Smooth muscle cell (in vitro differentiated cells): ENCODE measurements around the gene TBC1D32. TPM values are rescaled to one million over a fixed set of nuclear protein-coding genes. Genes with fewer than 3 reads are reported as not detected.
A peak's percentile ranks its signal among the peaks of the same experiment; 100 is the strongest.
"Not testable (repeated sequence)": the region's sequence is repeated elsewhere in the genome, so short reads cannot be mapped to it uniquely, and the experiment has no call there.

Experiments used
- DNase-seq: peaks from one replicate; lab custom pipeline; 2025; ENCODE audit not compliant: unreplicated experiment; lab: John Stamatoyannopoulos, UW
- H2AFZ ChIP-seq: fragments of 200-600 bp; sonication (generic); 2 replicates; pipeline ENCODE4 v1.6.0; 2016; ENCODE audit warnings: antibody characterized with exemption, low read depth, mild to moderate bottlenecking
- H3F3A ChIP-seq: fragments of 200-600 bp; sonication (generic); 2 replicates; pipeline ENCODE4 v1.6.0; 2017; ENCODE audit warnings: antibody characterized with exemption, low read depth
- H3K27ac ChIP-seq: fragments of 200-600 bp; sonication (generic); 2 replicates; pipeline ENCODE4 v1.5.1; 2016; ENCODE audit warnings: low read depth, mild to moderate bottlenecking
- H3K27me3 ChIP-seq: fragments of 200-600 bp; sonication (generic); 2 replicates; pipeline ENCODE4 v1.6.1; 2016; ENCODE audit warnings: low read depth, mild to moderate bottlenecking
- H3K36me3 ChIP-seq: fragments of 200-600 bp; sonication (generic); 2 replicates; pipeline ENCODE4 v1.5.1; 2016; ENCODE audit warnings: low read depth
- H3K4me1 ChIP-seq: fragments of 200-600 bp; sonication (generic); 2 replicates; pipeline ENCODE4 v1.5.1; 2016; ENCODE audit warnings: low read depth
- H3K4me2 ChIP-seq: fragments of 200-600 bp; sonication (generic); 2 replicates; pipeline ENCODE4 v1.6.0; 2016; ENCODE audit warnings: mild to moderate bottlenecking
- H3K4me3 ChIP-seq: fragments of 200-600 bp; sonication (generic); 2 replicates; pipeline ENCODE4 v1.5.1; 2016; ENCODE audit warnings: mild to moderate bottlenecking
- H3K79me2 ChIP-seq: fragments of 200-600 bp; sonication (generic); 2 replicates; pipeline ENCODE4 v1.6.0; 2016; ENCODE audit warnings: low read depth, mild to moderate bottlenecking
- H3K9ac ChIP-seq: fragments of 200-600 bp; sonication (generic); 2 replicates; pipeline ENCODE4 v1.6.0; 2016; ENCODE audit warnings: low read depth
- H3K9me3 ChIP-seq: fragments of 200-600 bp; sonication (generic); replicated peaks from 2 replicates; pipeline ENCODE4 v1.5.1; 2016; ENCODE audit warnings: low read depth
- H4K20me1 ChIP-seq: fragments of 200-600 bp; sonication (generic); 2 replicates; pipeline ENCODE4 v1.6.0; 2016; ENCODE audit warnings: low read depth
- WGBS: methylation state at CpG from one replicate; pipeline ENCODE4 v1.1.7; 2016; ENCODE audit warnings: low lambda C conversion rate; 5-methylcytosine and 5-hydroxymethylcytosine counted together
- polyA plus RNA-seq: library from polyadenylated mRNA; unstranded; fragments of >200 nt; fragmentation: Nextera tagmentation; extraction: Ambion mirVana; gene quantifications from 2 replicates; pipeline ENCODE4 v1.2.1, GENCODE V29; 2016
- total RNA-seq: library from RNA; depleted of rRNA; stranded (reverse); fragments of >200 nt; gene quantifications from 2 replicates; pipeline ENCODE4 v1.2.3, GENCODE V29; 2014
- TF ChIP-seq, protein P1 (sequence below): fragments of 200-600 bp; sonication (generic); IDR thresholded peaks from 2 replicates; pipeline ENCODE4 v1.5.1; 2017; ENCODE audit warnings: borderline replicate concordance, mild to moderate bottlenecking, antibody characterized with exemption; ENCODE audit not compliant: insufficient read depth, poor library complexity, severe bottlenecking

TBC1D32 gene
- total and polyA plus RNA-seq, 2 experiments from 2014 or later = 4.2 to 14.5 TPM

DNA sequence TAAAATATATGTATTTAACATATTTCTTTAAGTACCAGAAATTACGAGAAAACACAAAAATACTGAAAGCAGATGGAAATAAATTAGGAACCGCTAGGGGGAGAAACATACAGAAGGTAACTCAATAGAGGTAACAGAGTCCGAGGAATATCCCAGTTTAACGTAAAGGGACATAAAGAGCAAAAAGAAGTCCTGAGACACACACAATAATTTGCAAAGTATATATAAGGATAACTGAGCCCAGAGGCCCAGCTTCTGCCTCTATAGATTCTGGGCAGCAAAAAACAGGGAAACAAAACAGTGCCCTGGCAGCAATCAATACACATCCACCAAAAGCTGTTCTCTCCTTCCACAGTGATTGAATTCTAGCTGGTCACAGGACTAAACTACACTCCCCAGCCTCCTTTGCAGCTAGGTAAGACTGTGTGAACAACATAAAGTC is 15.1 kb downstream of the TBC1D32 start:
- no peaks in the 10 kb centered on the region for H3K79me2 ChIP-seq
- WGBS = 19% methylated on average over 4 of the region's 4 CpGs
- no peak overlapping the region for H3K9ac ChIP-seq
- no peaks in the 10 kb centered on the region for H3K9me3 ChIP-seq
- no peaks in the 10 kb centered on the region for H3K27me3 ChIP-seq
- H3K4me2 ChIP-seq = peak overlapping the region; percentile 78
- no peaks in the 10 kb centered on the region for H3K4me1 ChIP-seq
- H3F3A ChIP-seq = no peaks in the 10 kb centered on the region
- no peak for DNase-seq
- no peak overlapping the region for H3K27ac ChIP-seq
- no peaks in the 10 kb centered on the region for H4K20me1 ChIP-seq
- H3K36me3 ChIP-seq = no peaks in the 10 kb centered on the region
- H2AFZ ChIP-seq = peak overlapping the region; percentile 49
- H3K4me3 ChIP-seq = peak overlapping the region; percentile 46
- TF ChIP-seq, protein P1, sequence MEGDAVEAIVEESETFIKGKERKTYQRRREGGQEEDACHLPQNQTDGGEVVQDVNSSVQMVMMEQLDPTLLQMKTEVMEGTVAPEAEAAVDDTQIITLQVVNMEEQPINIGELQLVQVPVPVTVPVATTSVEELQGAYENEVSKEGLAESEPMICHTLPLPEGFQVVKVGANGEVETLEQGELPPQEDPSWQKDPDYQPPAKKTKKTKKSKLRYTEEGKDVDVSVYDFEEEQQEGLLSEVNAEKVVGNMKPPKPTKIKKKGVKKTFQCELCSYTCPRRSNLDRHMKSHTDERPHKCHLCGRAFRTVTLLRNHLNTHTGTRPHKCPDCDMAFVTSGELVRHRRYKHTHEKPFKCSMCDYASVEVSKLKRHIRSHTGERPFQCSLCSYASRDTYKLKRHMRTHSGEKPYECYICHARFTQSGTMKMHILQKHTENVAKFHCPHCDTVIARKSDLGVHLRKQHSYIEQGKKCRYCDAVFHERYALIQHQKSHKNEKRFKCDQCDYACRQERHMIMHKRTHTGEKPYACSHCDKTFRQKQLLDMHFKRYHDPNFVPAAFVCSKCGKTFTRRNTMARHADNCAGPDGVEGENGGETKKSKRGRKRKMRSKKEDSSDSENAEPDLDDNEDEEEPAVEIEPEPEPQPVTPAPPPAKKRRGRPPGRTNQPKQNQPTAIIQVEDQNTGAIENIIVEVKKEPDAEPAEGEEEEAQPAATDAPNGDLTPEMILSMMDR = peak; percentile 62

DNA sequence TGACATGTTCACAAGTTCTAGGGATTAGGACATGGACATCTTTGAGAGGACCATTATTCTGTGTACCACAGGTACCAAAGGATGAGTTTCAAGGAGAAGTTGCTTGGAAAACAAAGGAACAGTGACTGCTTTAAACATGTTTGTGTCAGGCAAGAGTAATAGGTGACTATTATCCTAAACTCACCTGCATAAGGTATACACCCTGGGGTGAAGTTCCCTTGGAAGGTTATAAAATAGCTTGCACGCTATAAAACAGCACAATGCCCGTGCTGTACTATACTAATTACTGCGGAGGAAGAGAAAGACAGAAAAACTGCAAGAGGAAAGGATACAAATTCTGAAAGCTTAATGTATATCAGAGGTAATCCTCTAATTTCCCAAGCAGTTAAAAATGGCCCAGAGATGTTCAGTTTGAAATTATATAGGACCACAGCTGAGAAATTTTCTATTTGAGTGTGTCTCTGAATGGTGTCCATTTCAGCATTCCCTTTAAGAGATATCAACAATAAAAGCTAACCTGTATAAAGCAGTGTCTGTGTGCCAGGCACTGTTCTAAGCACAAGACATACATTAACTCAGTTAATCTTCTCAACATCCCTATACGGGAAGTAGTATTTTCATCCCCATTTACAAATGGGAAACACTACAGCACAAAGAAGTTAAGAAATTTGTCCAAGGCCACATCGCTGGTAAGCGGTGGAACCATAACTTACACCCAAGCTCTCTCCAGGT is 19.7 kb downstream of the TBC1D32 start:
- Histone ChIP-seq H2AFZ (no peak overlapping the region), H3K9ac (no peak overlapping the region), H3K4me3 (no peak overlapping the region), H3K27me3 (no peaks in the 10 kb centered on the region), H3K36me3 (no peaks in the 10 kb centered on the region), H3K4me2 (no peak overlapping the region), H3K79me2 (no peaks in the 10 kb centered on the region), H3K9me3 (no peaks in the 10 kb centered on the region), H3F3A (no peaks in the 10 kb centered on the region), H3K4me1 (peaks cover 11% of the 10 kb centered on the region), H4K20me1 (no peaks in the 10 kb centered on the region), H3K27ac (no peak overlapping the region)
- TF ChIP-seq, protein P1 = no peak
- DNase-seq = no peak
- WGBS = 95% methylated on average over 6 of the region's 6 CpGs

DNA sequence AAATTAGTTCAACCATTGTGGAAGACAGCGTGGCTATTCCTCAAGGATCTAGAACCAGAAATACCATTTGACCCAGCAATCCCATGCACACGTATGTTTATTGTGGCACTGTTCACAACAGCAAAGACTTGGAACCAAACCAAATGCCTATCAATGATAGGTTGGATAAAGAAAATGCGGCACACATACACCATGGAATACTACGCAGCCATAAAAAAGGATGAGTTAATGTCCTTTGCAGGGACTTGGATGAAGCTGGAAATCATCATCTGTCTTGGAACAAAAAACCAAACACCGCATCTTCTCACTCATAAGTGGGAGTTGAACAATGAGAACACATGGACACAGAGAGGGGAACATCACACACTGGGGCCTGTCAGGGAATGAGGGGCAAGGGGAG is 22.5 kb downstream of the TBC1D32 start:
- not testable (repeated sequence) for DNase-seq, H3F3A ChIP-seq, H3K27ac ChIP-seq, H4K20me1 ChIP-seq, H2AFZ ChIP-seq, H3K79me2 ChIP-seq, H3K4me3 ChIP-seq, H3K9me3 ChIP-seq, H3K9ac ChIP-seq, H3K36me3 ChIP-seq, H3K27me3 ChIP-seq, H3K4me2 ChIP-seq
- 96% methylated on average over 5 of the region's 5 CpGs for WGBS
- H3K4me1 ChIP-seq = peaks cover 12% of the 10 kb centered on the region

DNA sequence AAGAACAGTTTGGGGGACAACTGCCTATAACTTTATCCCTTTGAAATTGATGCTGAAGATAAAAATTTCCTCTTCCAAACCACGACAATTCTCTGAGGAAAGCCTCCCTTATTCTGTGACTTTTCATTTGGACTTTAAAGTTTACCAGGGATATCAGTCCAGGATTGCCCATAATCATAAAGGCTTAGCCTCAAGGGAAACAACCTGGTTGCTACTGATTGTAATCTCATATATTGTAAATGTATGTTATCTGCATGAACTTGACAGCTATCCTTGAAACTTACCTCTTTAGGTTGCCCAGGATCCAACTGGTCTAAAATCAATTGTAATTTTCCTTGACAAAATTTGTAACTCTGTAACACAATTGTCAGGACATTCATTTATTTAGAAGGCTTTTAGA is 23.8 kb downstream of the TBC1D32 start:
- 61% methylated on average over 1 of the region's 1 CpG for WGBS
- H3K79me2 ChIP-seq = no peaks in the 10 kb centered on the region
- no peak for DNase-seq
- TF ChIP-seq, protein P1 = no peak
- H3K4me3 ChIP-seq = no peak overlapping the region
- no peak overlapping the region for H2AFZ ChIP-seq
- H3K27ac ChIP-seq = peak overlapping the region; percentile 72
- H3K27me3 ChIP-seq = no peaks in the 10 kb centered on the region
- no peaks in the 10 kb centered on the region for H3F3A ChIP-seq
- H4K20me1 ChIP-seq = no peaks in the 10 kb centered on the region
- H3K36me3 ChIP-seq = no peaks in the 10 kb centered on the region
- no peaks in the 10 kb centered on the region for H3K9me3 ChIP-seq
- H3K4me2 ChIP-seq = peak overlapping the region; percentile 73
- peaks cover 12% of the 10 kb centered on the region for H3K4me1 ChIP-seq
- peak overlapping the region; percentile 64 for H3K9ac ChIP-seq
